Activated gamma-delta T cell treated with anti-CD3 and anti-CD28 coated beads, Interleukin-2, amount 50 U/mL, for 16 hours (primary cell): ENCODE results near the gene ZNF740.

Source experiments
- DNase-seq: peaks from one replicate; pipeline ENCODE4 v3.0.0-alpha.2; 2020; ENCODE audit warnings: low read depth

The ZNF740 gene

DNA sequence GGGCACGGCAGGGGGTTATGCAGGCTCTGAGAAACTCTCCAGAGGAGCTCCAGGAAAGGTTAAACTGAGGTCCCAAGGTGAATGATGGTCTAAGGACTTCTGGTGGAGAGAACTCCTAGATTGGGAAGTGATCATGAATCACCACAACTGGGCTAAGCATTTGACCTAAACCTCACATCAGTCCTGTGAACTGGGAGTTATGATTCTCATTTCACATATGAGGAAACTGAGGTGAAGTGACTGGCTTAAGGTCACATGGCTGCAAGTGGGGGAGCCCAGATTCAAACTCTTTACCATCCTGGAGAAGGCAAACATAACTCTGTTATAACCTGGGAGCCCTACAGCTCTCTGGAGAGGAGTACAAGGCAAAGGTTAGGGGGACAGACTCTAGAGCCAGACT lies 47.3 kb downstream of the ZNF740 start:
- no peak for DNase-seq

DNA sequence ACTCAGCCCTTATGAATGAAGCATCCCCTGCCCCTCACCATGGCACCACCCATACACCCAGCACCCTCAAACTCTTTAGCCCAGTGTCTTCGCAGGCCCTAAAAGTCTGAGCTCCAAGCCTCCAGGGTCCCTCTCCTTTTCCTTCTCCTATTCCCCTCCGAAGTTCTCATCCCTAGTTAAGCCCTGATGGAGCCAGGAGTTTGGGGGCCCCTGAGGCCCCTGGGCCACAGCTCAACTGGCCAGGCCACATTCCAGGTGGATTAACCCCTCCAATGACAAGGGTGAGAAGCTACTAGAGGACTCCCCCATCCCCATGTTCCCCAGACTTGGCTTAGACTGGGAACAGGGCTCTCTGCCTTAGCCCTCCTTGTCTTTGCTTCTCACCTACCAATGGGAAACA lies 48.9 kb downstream of the ZNF740 start:
- no peak for DNase-seq

DNA sequence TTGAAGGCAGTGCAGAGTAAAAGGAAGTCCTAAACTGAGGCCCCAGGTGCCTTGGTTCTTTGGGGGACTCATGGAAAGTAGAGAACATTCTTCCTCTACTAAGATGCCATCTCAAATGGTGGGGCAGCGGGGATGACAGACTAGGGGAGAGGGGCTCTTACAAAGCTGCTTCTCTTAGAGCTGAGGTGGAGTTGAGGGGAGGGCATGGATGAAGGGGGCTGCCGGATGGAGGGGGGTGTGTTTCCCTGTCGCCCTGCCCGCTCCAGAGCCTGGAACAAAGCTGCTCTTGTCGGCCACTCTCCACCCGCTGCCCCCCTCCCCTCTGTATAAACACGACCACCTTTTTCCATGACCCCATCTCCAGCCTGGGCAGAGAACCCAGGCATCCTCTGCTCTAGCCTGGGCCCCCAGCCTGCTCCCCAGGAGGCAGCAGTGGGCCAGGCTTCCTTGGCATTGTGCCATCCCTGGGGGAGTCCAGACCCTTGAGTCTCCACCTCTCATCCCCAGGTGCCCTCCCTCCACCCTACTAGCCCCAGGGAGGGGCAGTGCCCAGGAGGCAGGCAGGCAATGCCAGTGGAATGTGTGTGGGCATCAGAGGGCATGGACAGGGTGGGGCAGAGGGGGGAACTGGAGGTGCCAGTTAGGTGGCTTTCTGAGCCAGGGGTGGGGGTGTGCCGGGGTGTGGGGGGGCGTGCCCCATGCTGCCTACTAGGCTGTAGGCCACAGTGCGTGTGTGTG lies 49.8 kb downstream of the ZNF740 start:
- no peak for DNase-seq

DNA sequence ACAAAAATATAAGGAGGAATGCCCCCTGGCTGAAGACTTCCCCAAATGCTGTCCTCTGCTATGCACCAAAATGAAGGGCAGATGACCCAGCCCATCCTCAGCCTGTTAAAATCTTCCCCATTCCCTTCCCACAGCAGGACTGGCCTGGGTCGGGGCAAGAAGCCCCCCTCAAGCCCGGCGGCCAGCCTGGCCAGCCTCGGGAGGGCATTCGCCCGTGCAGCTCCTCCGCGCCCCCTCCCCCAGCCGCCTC lies 51.1 kb downstream of the ZNF740 start:
- DNase-seq, result no peak

DNA sequence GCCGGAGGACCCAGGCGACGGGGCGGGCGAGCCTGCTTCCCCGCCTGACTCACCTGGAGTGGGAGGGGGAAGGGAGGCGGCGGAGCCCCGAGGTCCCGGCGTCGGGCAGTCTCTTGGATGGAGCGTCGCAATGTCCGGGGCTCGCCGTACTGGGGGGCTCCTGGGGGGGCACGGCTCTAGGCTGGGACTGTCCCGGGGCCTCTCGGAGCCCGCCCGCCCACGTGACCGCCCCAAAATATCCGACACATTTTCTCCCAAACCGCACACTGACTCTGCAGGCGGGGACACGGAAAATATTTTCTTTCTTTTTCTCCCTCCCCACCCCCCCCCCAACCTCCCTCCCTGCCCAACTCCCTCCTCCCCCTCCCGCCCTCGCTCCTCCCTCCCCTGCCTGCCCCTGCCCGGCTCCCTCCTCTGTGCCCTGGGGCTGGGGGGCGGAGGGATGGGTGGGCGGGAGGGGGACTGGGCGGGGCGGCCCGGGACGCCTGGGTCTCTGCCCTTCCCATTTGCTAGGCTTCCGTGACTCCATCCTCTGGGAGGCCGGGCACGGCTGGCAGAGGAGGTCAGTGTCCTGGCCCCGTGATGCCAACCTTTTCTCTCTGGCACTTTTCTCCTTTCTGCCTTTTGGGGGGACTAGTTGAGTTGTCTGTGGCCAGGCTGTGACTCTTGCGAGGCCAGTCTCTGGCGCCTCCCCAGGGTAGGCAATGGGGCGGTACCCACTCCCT lies 51.6 kb downstream of the ZNF740 start, which contains the start of gene RARG:
Gene RARG (minus strand): TSS at position 289 of the 725 bp plus-strand sequence. CDS start 4,664 bp downstream, outside the sequence.
- peak; percentile 59 for DNase-seq

DNA sequence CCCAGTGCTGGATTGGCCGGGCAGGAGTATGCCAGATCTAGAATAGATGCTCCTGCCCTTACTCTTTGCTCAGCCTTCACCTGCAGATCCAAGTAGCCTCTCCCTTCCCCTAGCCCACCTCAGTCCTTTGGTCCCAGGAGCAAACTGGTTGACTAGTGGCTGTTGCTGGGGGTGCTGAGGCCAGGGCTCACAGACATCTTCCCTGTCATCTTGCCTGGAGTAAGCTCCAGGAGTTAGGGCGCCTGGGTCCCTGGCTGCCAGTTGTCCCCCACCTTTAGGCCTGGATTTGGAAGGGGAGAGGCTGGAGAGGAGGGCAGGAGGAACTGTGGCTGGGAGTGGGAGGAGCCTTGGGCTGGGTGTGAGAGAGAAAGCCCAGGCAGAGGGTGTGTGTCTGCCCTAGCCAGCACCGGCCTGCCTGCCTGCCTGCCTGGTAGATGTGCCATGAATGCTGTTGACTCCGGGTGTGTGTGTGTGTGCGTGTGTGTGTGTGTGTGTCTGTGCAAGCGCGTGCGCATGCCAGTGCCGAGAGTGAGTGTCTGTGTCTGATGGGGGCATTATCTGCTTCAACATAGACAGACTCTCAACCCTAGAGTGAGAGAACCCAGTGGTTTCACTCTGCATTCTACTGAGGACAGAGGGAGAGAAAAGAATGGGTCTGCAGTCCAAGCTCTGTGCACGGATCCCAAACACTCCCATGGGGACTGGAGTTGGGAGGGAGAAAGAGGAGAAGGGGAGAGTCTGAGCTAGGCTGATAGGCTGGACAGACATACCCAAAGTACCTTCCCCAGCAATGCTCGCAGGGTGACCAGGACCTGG lies 52.3 kb downstream of the ZNF740 start:
- DNase-seq, result no peak

DNA sequence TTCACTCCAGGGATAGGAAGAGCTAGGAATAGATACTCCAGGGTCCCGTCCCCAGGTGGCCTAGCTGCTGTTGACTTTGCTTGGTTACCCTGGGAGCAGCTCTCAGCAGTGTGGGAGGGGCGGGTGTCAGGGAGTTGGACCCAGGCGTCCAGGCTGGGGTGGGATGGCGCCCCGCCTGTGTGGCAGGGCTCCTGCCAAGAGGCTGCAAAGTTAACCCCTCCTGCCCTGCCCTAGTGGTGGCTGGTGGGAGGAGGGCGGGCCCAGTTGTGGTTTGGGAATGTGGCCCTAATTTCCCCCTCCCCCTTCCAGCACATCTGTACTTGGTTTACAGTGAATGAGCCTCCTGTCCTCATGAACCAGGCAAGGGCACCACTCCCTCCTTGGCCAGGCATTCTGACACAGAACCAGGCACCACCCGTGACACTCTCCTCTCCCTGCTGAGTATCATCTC lies 53.2 kb downstream of the ZNF740 start:
- no peak for DNase-seq

DNA sequence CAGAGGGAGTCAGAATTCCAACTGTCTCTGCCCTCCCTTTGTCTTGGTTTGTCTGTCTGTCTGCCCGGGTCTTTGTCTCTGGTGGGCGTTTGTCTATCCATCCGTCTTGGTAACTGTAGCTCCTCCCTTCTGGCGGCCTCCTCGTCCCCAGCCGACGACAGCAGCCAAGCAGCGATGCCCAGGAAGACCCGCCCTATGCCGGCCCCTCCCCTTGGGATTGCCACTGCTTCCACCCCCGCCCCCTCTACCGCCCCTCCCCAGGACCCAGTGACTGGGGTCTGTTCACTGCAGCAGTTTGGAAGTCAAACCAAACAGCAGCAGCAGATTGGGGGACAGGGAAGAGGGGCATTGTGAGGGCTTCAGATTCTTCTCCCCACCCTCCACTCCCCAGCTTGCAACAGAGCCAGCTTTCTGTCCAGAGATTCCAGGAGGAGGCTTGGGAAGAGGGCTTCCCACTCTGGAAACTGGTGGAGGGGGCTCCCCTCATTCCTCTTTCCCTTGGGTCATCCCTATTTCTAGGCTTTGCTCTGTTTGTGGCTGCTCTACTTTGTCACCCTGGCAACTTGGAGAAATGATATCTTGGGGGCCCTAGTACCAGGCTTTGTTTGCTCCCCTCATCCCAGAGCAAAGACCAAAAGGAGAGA lies 53.9 kb downstream of the ZNF740 start:
- no peak for DNase-seq

DNA sequence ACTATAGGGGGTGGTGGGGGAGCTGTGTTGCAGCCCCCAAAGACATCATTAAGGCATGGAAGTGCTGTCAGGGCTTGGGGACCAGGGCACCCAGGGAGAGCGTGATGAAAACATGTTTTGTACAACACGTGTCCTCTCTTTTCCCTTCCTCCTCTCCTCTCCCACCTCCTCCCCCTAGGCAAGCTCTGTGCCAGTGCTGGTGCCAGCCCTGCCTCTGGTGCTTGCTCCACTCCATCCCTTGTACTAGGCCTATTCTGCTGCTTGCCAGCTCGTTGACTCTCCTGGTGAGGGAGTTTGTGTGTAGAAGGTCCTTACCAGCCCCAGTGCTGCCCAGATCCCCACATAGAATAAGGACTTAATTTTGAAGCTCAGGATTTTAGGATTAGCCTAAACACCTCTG lies 54.6 kb downstream of the ZNF740 start:
- no peak for DNase-seq

DNA sequence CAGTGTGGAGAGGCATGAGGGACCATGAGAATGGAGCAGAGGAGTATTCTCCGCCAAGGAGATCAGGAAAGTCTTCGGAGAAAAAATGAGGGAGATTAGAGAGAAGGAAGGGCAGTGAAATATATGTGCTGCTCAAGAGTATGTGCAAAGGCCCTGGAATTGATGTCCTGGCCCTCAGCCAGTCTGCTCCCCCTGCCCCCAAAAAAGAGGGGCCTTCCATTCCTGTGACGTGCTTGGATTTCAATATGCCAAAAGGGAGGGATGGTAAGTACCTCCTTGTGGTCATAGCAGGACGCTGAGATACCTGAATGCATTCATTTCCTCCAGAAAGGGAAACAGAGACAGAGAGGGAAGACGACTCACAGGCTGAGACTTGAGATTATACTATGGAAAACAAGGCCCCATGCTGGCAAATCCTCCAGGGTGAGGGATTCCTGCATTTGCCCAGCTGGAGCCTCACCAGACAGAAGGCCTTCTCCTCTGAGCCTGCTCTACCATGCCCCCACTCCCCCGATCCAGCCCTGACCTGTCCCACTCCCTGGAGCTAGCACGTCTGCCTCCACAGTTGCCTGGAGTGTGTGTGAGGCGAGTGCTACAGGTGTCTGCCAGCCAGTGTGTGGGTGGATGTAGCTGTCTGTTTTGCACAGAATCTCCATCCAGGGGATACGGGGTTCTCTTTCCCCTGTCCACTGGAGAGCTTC lies 55.4 kb downstream of the ZNF740 start:
- DNase-seq, result no peak

DNA sequence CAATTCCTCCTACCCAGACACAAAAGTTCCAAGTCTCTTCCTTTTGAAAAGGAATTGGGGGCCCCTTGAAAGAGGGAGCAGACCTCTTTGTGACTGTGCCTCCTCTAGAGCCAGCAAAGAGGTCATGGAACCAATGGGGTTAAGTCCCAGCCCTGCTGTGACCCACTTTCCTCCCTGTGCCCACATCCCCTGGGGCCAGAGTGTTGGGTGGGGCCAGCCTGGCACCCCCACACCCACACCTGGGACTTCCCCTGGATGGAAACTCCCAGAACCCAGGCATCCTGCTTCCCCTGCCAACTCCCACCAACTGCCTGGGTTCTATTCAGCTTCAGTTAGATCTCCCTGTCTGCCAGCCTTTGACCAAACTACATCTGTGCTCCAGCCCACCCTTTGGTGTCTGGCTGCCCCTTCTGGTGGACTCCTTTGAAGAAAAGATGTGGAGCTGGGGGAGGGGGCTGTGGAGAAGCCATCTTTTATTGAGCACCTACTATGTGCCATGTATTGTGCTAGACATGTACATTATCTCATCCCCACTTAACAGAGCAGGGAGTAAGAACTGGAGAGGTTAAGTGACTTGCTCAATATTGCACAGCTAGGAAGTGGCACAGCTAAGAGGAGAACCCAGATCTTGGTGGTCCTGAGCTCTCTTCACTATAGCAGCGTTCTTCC lies 56.1 kb downstream of the ZNF740 start:
- peak; percentile 56 for DNase-seq

DNA sequence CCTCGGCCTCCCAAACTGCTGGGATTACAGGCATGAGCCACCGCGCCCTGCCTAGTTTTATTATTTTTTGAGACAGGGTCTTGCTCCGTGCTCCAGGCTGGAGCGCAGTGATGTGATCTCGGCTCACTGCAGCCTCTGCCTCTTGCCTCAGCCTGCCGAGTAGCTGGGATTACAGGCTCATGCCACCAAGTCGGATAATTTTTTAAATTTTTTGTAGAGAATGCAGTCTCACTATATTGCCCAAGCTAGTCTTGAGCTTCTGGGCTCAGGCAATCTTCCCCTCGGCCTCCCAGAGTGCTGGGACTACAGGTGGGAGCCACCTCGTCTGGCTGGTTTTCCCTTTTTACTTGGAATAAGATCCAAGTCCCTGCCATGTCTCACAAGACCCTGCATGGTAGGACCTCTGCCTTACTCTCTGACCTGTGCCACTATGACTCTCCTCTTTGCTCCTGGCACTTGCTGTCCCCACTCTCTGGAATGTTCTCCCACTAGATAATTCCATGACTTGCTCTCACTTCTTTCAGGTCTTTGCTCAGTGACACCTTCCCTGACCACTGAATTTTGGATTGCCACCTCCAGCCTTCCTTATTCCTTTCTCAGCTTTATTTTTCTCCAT lies 59.2 kb downstream of the ZNF740 start:
- DNase-seq, result no peak

DNA sequence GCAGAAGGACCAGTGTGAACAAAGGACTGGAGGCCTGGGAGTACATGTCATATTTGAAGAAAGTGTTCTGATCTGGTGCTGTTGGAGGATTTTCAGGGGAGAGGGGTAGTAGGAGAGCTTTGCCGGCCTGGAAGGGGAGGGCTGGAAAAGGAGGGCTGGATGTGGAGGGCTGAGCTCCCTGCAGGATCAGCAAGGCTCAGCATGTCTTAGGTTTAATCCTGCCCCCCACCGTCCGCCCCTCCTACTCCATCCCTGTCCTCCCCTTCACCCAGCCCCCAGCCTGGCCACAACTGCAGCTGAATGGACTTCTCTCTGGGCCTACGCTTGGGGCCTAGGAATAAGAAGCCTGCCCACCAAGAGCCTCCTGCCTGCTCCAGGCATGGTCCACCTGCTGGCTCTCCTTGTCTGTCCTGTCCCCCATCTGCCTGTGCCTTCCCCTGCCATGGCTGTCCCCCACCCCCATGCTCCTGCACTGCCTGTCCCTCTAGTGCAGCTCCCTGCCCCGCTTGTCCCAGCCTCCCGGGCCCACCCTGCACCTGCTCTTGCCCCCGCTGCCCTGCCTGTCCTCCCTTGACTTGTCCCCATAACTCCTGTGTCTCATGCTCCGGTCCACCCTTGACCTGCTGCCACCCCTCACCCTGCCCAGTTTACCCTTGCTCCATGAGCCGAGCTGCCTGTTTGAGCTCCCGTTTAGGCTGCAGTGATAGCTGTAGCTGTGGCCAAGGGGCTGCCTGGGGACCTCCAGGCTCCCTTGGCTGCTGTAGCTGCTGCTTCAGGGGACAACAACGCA lies 61.3 kb downstream of the ZNF740 start:
- no peak for DNase-seq

DNA sequence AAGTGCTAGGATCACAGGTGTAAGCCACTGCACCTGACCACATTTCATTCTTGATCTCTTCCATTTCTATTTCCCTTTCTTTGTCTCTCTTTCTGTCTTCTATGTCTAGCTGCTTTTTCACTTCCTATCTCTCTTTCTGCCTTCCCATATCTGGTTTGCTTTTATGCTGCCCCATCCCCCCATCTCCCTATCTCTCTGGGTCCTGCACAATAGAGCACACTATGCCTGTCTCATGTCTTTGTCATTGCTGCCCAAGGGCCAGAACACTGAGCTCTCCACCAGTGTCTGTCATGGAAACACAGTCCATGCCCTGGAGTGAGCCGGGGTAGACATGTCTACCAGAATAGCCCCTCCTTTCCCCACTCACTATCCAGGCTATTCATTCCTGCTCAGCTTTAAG lies 63.8 kb downstream of the ZNF740 start:
- no peak for DNase-seq
